ENCODE measurements around the gene PRSS27.

GRCh38 chr16:2734844-2735515 lies 15.0 kb upstream of the PRSS27 start:
- TF ChIP-seq, protein P1, sequence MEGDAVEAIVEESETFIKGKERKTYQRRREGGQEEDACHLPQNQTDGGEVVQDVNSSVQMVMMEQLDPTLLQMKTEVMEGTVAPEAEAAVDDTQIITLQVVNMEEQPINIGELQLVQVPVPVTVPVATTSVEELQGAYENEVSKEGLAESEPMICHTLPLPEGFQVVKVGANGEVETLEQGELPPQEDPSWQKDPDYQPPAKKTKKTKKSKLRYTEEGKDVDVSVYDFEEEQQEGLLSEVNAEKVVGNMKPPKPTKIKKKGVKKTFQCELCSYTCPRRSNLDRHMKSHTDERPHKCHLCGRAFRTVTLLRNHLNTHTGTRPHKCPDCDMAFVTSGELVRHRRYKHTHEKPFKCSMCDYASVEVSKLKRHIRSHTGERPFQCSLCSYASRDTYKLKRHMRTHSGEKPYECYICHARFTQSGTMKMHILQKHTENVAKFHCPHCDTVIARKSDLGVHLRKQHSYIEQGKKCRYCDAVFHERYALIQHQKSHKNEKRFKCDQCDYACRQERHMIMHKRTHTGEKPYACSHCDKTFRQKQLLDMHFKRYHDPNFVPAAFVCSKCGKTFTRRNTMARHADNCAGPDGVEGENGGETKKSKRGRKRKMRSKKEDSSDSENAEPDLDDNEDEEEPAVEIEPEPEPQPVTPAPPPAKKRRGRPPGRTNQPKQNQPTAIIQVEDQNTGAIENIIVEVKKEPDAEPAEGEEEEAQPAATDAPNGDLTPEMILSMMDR (IDR thresholded peaks at IDR 0.05), result no peak
- no peak for TF ChIP-seq POLR2A (IDR thresholded peaks at IDR 0.05)
